Bronchial epithelial cell (primary cell): ENCODE results near the gene TVP23A. TPM values are rescaled to one million over a fixed set of nuclear protein-coding genes. Genes with fewer than 3 reads are reported as not detected.

Experiments
- DNase-seq: peaks from one replicate; pipeline ENCODE4 v3.0.0-alpha.2; 2010; ENCODE audit warnings: low read depth
- FAIRE-seq: peaks from 2 replicates; lab custom pipeline; 2011; peaks lifted over from hg19 to GRCh38; lab: Jason Lieb, UNC
- H3K27me3 ChIP-seq: 2 replicates; pipeline ENCODE4 v1.5.1; 2011; ENCODE audit warnings: low read length; ENCODE audit not compliant: control insufficient read depth, insufficient read depth
- H3K36me3 ChIP-seq: 2 replicates; pipeline ENCODE4 v1.5.1; 2011; ENCODE audit warnings: low read length; ENCODE audit not compliant: control insufficient read depth, insufficient read depth
- H3K4me3 ChIP-seq: 2 replicates; pipeline ENCODE4 v1.5.1; 2011; ENCODE audit warnings: mild to moderate bottlenecking, low read depth, low read length, control low read depth
- total RNA-seq: library from RNA; depleted of rRNA; stranded (reverse); fragments of >200 nt; gene quantifications from 2 replicates; pipeline ENCODE4 v1.2.1, GENCODE V29; 2014
- TF ChIP-seq, protein P1 (sequence below): IDR thresholded peaks from 2 replicates; pipeline ENCODE4 v1.5.1; 2011; ENCODE audit warnings: mild to moderate bottlenecking, moderate library complexity, low read length, control low read depth, inconsistent platforms; ENCODE audit not compliant: insufficient read depth, severe bottlenecking

TVP23A gene
- total RNA-seq, 1 donor from 2014 or later = not detected

DNA sequence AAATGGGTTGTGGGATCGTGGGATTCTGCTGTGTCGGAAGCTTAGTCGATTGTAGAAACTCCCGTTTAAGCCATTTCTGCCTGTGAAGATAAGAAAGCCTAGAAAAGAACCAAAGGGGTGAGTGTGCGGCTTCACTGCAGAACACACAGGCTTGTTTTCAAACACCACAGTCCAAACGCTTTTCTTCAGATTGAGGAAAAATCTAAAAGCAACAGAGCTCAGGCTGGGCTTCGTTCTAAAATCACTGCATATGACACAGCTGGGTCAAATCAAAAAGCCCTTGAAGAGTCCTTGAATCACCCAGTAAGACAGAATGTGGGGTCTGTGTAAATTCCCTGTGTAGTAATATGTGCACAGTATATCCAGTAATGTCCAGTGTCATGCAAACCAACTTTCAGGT, 49.2 kb downstream of the TVP23A start:
- Histone ChIP-seq H3K27me3 (no peaks in the 10 kb centered on the region), H3K4me3 (no peak overlapping the region), H3K36me3 (peaks cover 2% of the 10 kb centered on the region)
- TF ChIP-seq, protein P1, sequence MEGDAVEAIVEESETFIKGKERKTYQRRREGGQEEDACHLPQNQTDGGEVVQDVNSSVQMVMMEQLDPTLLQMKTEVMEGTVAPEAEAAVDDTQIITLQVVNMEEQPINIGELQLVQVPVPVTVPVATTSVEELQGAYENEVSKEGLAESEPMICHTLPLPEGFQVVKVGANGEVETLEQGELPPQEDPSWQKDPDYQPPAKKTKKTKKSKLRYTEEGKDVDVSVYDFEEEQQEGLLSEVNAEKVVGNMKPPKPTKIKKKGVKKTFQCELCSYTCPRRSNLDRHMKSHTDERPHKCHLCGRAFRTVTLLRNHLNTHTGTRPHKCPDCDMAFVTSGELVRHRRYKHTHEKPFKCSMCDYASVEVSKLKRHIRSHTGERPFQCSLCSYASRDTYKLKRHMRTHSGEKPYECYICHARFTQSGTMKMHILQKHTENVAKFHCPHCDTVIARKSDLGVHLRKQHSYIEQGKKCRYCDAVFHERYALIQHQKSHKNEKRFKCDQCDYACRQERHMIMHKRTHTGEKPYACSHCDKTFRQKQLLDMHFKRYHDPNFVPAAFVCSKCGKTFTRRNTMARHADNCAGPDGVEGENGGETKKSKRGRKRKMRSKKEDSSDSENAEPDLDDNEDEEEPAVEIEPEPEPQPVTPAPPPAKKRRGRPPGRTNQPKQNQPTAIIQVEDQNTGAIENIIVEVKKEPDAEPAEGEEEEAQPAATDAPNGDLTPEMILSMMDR = no peak
- FAIRE-seq = no peak
- DNase-seq = no peak

DNA sequence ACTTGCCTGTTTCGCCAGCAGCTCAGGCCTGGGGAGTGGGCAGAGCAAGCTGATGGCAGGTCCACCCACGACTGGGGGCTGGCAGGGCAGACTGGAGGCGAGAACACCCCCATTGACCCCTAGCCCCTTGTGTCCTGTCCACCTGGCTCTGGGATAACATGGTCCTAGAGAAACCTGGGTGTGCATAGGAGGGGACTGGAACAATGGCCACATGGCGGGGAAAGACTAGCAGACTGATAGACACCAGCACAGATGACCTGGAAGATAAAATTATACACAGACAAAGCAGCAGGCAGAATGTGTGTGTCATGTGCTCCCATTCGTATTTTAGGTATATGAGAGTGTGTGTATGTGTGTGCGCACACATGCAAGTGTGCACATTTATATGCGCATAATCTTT, 51.5 kb downstream of the TVP23A start:
- TF ChIP-seq, protein P1 = no peak
- no peaks in the 10 kb centered on the region for H3K27me3 ChIP-seq
- H3K4me3 ChIP-seq = no peak overlapping the region
- DNase-seq = no peak
- peaks cover 9% of the 10 kb centered on the region for H3K36me3 ChIP-seq
- FAIRE-seq = no peak

DNA sequence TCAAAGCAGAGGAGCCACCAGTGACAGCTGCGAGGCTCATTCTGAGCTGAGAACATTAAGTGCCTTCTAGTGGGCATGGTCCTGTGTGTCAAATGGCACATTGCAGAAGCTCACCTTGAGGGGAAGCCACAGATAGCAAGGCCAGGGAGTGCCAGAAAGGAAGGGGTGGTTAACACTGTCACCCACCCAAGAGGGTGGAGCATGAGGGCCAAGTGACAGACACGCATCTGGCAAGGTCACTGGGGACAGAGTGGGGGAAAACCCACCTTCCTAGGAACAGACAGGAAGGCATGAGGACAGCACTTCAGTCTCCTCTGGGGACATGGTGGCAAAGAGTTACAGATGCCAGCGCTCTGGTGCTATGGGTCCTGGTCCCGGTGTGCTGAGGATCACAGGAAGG, 52.8 kb downstream of the TVP23A start:
- DNase-seq (no peak), FAIRE-seq (no peak)
- Histone ChIP-seq H3K36me3 (peaks cover 13% of the 10 kb centered on the region), H3K27me3 (no peaks in the 10 kb centered on the region), H3K4me3 (no peak overlapping the region)
- TF ChIP-seq, protein P1 = no peak

DNA sequence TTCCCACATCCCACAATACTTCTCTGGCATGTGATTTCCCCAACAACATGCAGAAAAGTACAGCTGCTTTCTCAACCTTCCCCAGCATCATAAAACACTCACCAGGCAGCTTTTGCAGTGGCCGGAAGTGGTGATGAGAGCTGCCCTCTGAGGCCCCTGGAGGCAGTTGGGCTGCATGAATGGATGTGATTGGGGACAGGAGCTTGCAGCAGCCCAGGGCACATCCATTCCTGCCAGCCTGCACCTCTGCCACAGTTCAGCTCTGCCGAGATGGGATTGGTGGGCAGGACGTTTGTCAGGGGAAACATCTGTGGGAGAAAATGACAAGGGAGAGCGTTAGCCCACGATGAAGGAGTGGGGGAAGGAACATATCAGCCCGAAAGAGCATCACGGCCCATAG, 55.1 kb downstream of the TVP23A start:
- no peak for FAIRE-seq
- TF ChIP-seq, protein P1 = no peak

DNA sequence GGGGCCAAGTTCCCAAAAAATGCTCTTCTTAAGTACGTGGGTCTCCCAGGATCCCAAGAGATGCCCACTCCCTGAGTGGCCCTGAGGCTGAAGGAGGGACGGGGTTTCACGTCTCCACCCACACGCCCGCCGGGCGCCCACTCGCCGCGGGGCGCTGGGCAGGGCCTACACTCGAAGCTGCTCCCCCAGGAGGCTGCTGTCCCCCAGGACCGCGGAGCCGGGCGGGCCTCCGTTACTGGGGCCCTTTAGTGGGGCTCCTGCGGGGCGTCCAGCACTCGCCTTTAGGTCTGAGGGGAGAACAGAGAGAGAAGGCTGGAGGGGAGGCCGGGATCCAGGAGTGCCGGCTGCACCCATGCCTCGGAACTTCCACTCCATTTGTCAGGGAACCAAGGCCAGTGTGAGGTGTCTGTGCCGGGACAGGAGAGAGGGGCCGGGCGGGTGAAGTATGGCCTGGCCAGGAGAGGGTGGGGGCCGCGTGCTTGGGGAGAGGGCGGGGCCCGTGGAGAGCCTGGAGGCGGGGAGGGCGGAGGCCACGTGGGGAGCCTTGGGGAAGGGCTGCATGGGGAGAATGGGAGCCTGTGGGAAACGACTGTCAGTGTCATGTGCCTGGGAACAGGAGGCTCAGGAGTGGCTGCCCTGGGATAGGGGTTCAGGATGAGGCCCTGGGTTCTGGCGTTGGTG, 56.1 kb downstream of the TVP23A start:
- Histone ChIP-seq H3K36me3 (peaks cover 30% of the 10 kb centered on the region), H3K4me3 (no peak overlapping the region), H3K27me3 (no peaks in the 10 kb centered on the region)
- DNase-seq (no peak), FAIRE-seq (no peak)
- TF ChIP-seq, protein P1 = no peak

More for the DNA sequence above, 55.1 kb downstream of the TVP23A start:
- Histone ChIP-seq H3K27me3 (no peaks in the 10 kb centered on the region), H3K36me3 (peaks cover 22% of the 10 kb centered on the region), H3K4me3 (no peak overlapping the region)
- no peak for DNase-seq

DNA sequence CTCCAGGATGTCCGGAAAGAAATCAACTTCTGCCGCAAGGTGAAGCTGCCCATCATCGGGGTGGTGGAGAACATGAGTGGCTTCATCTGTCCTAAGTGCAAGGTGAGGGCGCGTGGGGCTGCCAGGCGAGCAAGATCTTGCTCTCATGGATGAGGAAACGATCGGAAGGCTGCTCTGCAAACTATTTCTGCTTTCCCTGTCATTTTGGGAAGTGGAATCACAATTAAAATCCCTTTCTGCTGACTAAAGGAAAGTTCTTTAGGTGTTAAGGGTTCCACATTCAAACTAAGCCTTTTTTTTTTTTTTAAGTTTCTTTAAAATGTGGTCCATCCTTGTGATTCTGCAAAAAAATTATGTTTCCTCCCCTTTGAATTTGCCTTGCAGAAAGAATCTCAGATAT, 57.2 kb downstream of the TVP23A start:
- no peaks in the 10 kb centered on the region for H3K27me3 ChIP-seq
- peaks cover 32% of the 10 kb centered on the region for H3K36me3 ChIP-seq
- no peak for DNase-seq
- FAIRE-seq = no peak
- no peak overlapping the region for H3K4me3 ChIP-seq
- TF ChIP-seq, protein P1 = no peak
